Skeletal muscle tissue (tissue), 4 donors: ENCODE results near the gene TMEM140. TPM values are rescaled to one million over a fixed set of nuclear protein-coding genes. Genes with fewer than 3 reads are reported as not detected.

ENCODE experiments used
- H3K27ac ChIP-seq: one replicate; pipeline ENCODE4 v1.7.0; 2013; ENCODE audit warnings: mild to moderate bottlenecking, low read depth, low read length, inconsistent platforms
- H3K27me3 ChIP-seq, 3 donors: one replicate each; pipeline ENCODE4 v1.7.0; 2013; ENCODE audit warnings: low read length in 3 of 3; ENCODE audit not compliant: control insufficient read depth in 3 of 3, insufficient read depth in 3 of 3
- H3K36me3 ChIP-seq, 3 donors: one replicate each; pipeline ENCODE4 v1.7.0; 2013; ENCODE audit warnings: low read length in 3 of 3; ENCODE audit not compliant: control insufficient read depth in 3 of 3, insufficient read depth in 3 of 3
- H3K4me1 ChIP-seq, 3 donors: one replicate each; pipeline ENCODE4 v1.7.0; 2013; ENCODE audit warnings: low read length in 3 of 3, mild to moderate bottlenecking in 3 of 3; ENCODE audit not compliant: control insufficient read depth in 3 of 3, insufficient read depth in 3 of 3
- H3K4me3 ChIP-seq, 3 donors: one replicate each; pipeline ENCODE4 v1.7.0; 2013; ENCODE audit warnings: low read length in 3 of 3
- H3K9ac ChIP-seq, 3 donors: one replicate each; pipeline ENCODE4 v1.7.0; 2013; ENCODE audit warnings: low read length in 3 of 3, mild to moderate bottlenecking in 3 of 3, moderate library complexity in 2 of 3, low read depth in 1 of 3
- H3K9me3 ChIP-seq, 3 donors: one replicate each; pipeline ENCODE4 v1.7.0; 2013; ENCODE audit warnings: low read length in 3 of 3; ENCODE audit not compliant: control insufficient read depth in 3 of 3
- total RNA-seq: library from RNA; depleted of rRNA; stranded (reverse); fragments of >200 nt; gene quantifications from one replicate; pipeline ENCODE4 v1.2.3, GENCODE V29; 2014
- donor health status: Osteomylitis.

TMEM140 gene
- total RNA-seq, 1 donor from 2014 or later = 1.6 TPM

DNA sequence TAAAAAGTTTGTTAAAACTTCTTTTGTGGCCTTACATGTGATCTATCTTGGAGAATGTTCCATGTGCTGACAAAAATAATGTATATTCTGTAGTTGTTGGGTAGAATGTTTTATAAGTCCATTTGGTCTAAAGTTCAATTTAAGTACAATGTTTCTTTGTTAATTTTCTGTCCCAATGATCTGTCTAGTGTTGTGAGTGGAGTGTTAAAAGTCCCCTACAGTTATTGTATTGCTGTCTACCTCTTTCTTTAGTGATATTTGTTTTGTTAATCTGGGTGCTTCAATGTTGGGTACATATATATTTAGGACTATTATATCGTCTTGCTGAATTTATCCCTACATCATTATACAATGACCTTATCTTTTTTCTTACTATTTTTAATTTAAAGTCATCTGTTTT, 6.9 kb downstream of the TMEM140 start:
- H3K27me3 ChIP-seq = no peaks in the 10 kb centered on the region
- no peak overlapping the region for H3K27ac ChIP-seq
- peaks cover 0 to 4% (median 2%) of the 10 kb centered on the region in 3 donors for H3K9me3 ChIP-seq
- no peak overlapping the region for H3K4me3 ChIP-seq
- H3K9ac ChIP-seq = no peak overlapping the region
- H3K4me1 ChIP-seq = peaks cover 43 to 45% (median 44%) of the 10 kb centered on the region in 3 donors
- peaks cover 3 to 15% (median 8%) of the 10 kb centered on the region in 3 donors for H3K36me3 ChIP-seq

DNA sequence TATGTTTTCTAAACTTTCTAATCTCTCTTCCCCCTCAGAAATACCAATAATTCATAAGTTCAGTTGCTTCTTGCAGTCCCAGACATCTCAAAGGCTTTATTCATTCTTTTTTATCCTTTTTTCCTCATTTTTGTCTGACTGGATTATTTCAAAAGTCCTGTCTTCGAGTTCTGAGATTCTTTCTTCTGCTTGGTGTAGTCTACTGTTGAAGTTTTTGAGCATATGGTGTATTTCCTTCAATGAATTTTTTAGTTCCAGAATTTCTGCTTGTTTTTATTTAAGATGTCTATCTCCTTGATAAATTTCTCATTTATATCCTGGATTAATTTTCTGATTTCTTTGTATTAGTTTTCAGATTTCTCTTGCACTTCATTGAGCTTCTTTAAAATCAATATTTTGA, 8.4 kb downstream of the TMEM140 start:
- Histone ChIP-seq H3K9me3 (peaks cover 0 to 4% (median 2%) of the 10 kb centered on the region in 3 donors), H3K9ac (no peak overlapping the region), H3K36me3 (peaks cover 3 to 13% (median 8%) of the 10 kb centered on the region in 3 donors), H3K27ac (no peak overlapping the region), H3K4me3 (no peak overlapping the region), H3K27me3 (no peaks in the 10 kb centered on the region), H3K4me1 (peaks cover 49 to 50% (median 49%) of the 10 kb centered on the region in 3 donors)

DNA sequence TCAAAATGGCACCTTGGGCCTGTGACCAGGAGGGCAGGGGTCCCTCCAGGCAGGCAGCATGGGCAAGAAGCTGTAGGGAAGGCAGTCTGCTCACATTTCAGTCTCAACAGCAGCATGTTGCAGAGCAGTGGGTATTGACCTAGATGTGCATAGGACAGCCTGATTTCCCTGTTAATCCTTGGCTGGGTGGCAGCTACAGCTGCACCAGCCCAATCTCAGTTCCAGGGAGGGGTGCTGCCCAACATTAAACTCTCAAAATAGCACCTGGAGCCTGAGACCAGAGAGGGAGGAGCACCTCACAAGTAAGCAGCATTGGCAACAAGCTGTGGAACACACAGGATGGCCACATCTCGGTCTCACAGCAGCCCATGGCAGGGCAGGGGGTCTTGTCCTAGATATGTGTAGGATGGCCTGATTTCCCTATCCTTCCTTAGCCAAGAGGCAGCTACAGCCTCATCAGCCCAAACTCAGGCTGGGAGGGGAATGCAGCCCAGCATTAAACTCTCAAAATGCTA, 10.3 kb downstream of the TMEM140 start:
- Histone ChIP-seq H3K4me1 (peaks cover 52 to 55% (median 53%) of the 10 kb centered on the region in 3 donors), H3K27ac (peak overlapping the region; percentile 89)

DNA sequence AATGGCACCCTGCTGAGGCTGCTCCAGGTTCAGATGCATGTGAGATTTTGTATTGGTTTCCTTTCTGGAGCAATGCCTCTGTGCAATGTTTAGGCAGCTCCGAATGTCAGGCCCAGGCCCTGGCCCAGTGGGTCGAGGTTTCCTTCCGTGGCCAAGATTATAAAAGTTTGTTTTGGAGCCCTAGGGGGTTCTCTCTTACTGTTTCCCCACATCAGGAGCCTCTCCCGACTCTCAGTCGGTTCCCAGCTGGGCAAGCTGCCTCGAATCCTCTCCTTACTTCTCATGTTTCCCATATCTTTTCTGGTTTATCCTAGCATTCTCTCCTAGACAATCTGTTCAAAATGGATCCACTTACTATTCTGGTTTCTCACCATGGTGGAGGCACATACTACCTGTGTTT, 11.0 kb downstream of the TMEM140 start:
- peaks cover 0 to 4% (median 2%) of the 10 kb centered on the region in 3 donors for H3K9me3 ChIP-seq
- H3K9ac ChIP-seq = peak overlapping the region; percentile 58 to 73 (median 59)
- H3K27me3 ChIP-seq = no peaks in the 10 kb centered on the region
- H3K27ac ChIP-seq = peak overlapping the region; percentile 89
- H3K4me3 ChIP-seq = peak overlapping the region; percentile 45 to 63 (median 58)
- H3K4me1 ChIP-seq = peaks cover 57 to 59% (median 59%) of the 10 kb centered on the region in 3 donors
- peaks cover 0 to 3% (median 2%) of the 10 kb centered on the region in 3 donors for H3K36me3 ChIP-seq

More for the DNA sequence above, 10.3 kb downstream of the TMEM140 start:
- peaks cover 0 to 3% (median 0%) of the 10 kb centered on the region in 3 donors for H3K36me3 ChIP-seq
- H3K9me3 ChIP-seq = peaks cover 0 to 4% (median 2%) of the 10 kb centered on the region in 3 donors
- H3K9ac ChIP-seq = peak overlapping the region; percentile 58 to 73 (median 67)
- H3K4me3 ChIP-seq = peak overlapping the region; percentile 45 to 63 (median 58)
- H3K27me3 ChIP-seq = no peaks in the 10 kb centered on the region

- H3K27ac ChIP-seq = peak overlapping the region; percentile 89
- no peaks in the 10 kb centered on the region for H3K27me3 ChIP-seq
- peaks cover 0 to 3% (median 2%) of the 10 kb centered on the region in 3 donors for H3K36me3 ChIP-seq
- peaks cover 0 to 4% (median 2%) of the 10 kb centered on the region in 3 donors for H3K9me3 ChIP-seq
- H3K4me1 ChIP-seq = peaks cover 61 to 66% (median 66%) of the 10 kb centered on the region in 3 donors
- H3K9ac ChIP-seq = peak overlapping the region; percentile 58 to 73 (median 59)
- peak overlapping the region in 2 of 3 donors; percentile 34 to 58 for H3K4me3 ChIP-seq
Observed at GRCh38 chr7:135159359-135160085, 11.7 kb downstream of the TMEM140 start.

DNA sequence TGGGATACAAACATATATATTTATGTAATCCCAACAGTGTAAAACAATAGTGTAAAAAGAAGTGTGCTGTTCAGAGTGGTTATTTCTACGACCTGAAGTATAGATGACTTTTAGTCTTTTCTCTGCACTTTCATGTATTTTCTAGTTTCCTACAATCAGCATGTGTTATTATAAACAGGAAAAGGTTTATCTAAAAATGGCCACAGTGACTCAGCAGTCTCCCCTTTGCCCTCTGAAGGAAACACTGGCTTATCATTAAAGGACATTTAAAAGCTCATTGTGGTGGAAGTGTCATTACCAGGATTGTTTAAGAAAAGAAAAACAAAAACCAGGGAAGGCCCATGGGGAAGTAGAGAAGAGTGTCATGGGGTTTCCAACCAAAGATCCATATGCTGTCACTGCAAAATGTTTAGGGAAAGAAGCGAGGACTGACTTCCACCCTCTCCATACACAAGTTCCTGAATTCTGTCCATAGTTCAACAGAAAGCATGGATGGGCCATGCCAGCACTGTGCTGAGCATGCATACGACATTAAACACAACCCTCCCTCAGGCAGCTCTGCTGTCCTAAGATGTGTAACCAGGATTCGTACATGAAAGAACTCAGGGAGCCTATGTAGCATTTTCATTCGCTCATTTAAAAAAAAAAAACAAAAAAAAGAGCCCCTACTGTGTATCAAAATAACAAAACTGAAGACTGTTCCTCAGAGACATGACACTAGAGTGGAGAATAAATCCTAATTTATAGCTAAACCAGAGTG, 12.4 kb downstream of the TMEM140 start:
- peak overlapping the region; percentile 89 for H3K27ac ChIP-seq
- H3K9ac ChIP-seq = peak overlapping the region; percentile 23 to 58 (median 25)
- peak overlapping the region; percentile 15 to 41 (median 24) for H3K4me3 ChIP-seq
- no peaks in the 10 kb centered on the region for H3K27me3 ChIP-seq
- H3K36me3 ChIP-seq = peaks cover 0 to 3% (median 2%) of the 10 kb centered on the region in 3 donors
- peaks cover 0 to 4% (median 2%) of the 10 kb centered on the region in 3 donors for H3K9me3 ChIP-seq
- H3K4me1 ChIP-seq = peaks cover 69 to 74% (median 73%) of the 10 kb centered on the region in 3 donors

DNA sequence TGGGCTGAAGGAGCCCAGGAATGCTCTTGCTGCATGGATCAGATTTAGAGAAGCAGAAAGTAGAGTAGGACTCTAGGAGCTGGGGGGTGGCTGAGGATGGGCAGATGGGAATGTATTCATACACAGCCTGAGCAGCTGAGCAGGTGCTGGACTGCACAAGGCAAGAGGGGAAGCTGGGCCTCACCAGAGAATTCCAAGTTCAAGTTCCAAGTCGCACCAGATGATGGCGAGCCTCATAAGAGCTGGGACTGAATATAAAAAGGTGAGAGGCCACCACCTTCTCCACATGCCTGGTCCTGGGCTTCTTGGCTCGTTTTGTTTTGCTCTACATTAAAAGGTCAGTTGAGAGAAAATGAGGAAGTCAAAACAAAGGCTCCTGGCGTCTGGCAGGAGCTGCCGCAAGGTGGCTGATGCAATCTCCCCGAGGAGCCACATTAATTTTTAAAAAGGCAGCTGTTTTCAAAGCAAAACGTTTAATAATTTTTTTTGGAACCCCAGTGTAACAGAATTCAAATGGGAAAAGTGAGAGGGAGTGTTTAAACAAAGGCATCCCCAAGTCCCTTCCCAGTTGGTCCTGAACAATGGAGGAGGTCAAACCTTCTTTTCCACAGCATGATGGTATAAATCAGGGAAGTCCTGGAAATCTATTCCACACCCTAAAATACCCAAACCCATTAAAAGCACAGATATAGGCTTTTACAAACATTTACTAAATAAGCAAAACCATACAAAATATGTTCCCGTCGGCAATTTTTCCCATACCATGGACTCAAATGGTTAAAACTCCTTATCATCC, 13.2 kb downstream of the TMEM140 start:
- H3K4me1 ChIP-seq = peaks cover 76 to 81% (median 81%) of the 10 kb centered on the region in 3 donors
- no peaks in the 10 kb centered on the region for H3K27me3 ChIP-seq
- peaks cover 0 to 2% (median under 1%) of the 10 kb centered on the region in 3 donors for H3K9me3 ChIP-seq
- H3K27ac ChIP-seq = peak overlapping the region; percentile 89
- peaks cover 6 to 9% (median 7%) of the 10 kb centered on the region in 3 donors for H3K36me3 ChIP-seq
- peak overlapping the region; percentile 15 to 41 (median 24) for H3K4me3 ChIP-seq
- peak overlapping the region in 2 of 3 donors; percentile 32 to 58 for H3K9ac ChIP-seq

- H3K4me3 ChIP-seq = no peak overlapping the region
- H3K4me1 ChIP-seq = peaks cover 82 to 87% (median 86%) of the 10 kb centered on the region in 3 donors
- peak overlapping the region; percentile 89 for H3K27ac ChIP-seq
- H3K27me3 ChIP-seq = no peaks in the 10 kb centered on the region
- H3K9ac ChIP-seq = peak overlapping the region in 1 of 3 donors; percentile 32
- no peaks in the 10 kb centered on the region for H3K9me3 ChIP-seq
- H3K36me3 ChIP-seq = peaks cover 10 to 15% (median 13%) of the 10 kb centered on the region in 3 donors
Observed at GRCh38 chr7:135161669-135162068, 13.8 kb downstream of the TMEM140 start.

GRCh38 chr7:135162382-135163001, 14.6 kb downstream of the TMEM140 start:
- H3K4me3 ChIP-seq = no peak overlapping the region
- peaks cover 84 to 91% (median 86%) of the 10 kb centered on the region in 3 donors for H3K4me1 ChIP-seq
- peak overlapping the region; percentile 89 for H3K27ac ChIP-seq

More at GRCh38 chr7:135162382-135163001, 14.6 kb downstream of the TMEM140 start:
- Histone ChIP-seq H3K27me3 (no peaks in the 10 kb centered on the region), H3K9me3 (no peaks in the 10 kb centered on the region), H3K36me3 (peaks cover 18 to 21% (median 20%) of the 10 kb centered on the region in 3 donors), H3K9ac (no peak overlapping the region)
